Stomach smooth muscle (tissue), 2 donors: ENCODE data around the gene ADGRD1.

Experiments used
- H3K27ac ChIP-seq: one replicate; pipeline ENCODE4 v1.7.0; 2013; ENCODE audit warnings: mild to moderate bottlenecking, low read length, inconsistent platforms
- H3K27me3 ChIP-seq, 2 donors: one replicate each; pipeline ENCODE4 v1.7.0; 2013; ENCODE audit warnings: low read length in 2 of 2; ENCODE audit not compliant: insufficient read depth in 2 of 2, control insufficient read depth in 1 of 2
- H3K36me3 ChIP-seq, 2 donors: one replicate each; pipeline ENCODE4 v1.7.0; 2013; ENCODE audit warnings: low read length in 2 of 2; ENCODE audit not compliant: control insufficient read depth in 2 of 2, insufficient read depth in 2 of 2
- H3K4me1 ChIP-seq: one replicate; pipeline ENCODE4 v1.7.0; 2013; ENCODE audit warnings: low read length; ENCODE audit not compliant: control insufficient read depth, insufficient read depth
- H3K4me3 ChIP-seq, 2 donors: one replicate each; pipeline ENCODE4 v1.7.0; 2013; ENCODE audit warnings: low read length in 2 of 2
- H3K9ac ChIP-seq, 2 donors: one replicate each; pipeline ENCODE4 v1.7.0; 2013; ENCODE audit warnings: low read length in 2 of 2, mild to moderate bottlenecking in 1 of 2
- H3K9me3 ChIP-seq, 2 donors: one replicate each; pipeline ENCODE4 v1.7.0; 2013; ENCODE audit warnings: low read length in 2 of 2; ENCODE audit not compliant: control insufficient read depth in 2 of 2
- donor health status: healthy.
- donor health status: Pancreatic carcinoma.

Gene ADGRD1

GRCh38 chr12:131056626-131057025 is 102.9 kb downstream of the ADGRD1 start:
- Histone ChIP-seq H3K4me3 (no peak overlapping the region), H3K4me1 (peaks cover 6% of the 10 kb centered on the region), H3K27me3 (no peaks in the 10 kb centered on the region), H3K9ac (no peak overlapping the region), H3K36me3 (no peaks in the 10 kb centered on the region), H3K9me3 (peaks cover 0 to 5% of the 10 kb centered on the region in 2 donors), H3K27ac (no peak overlapping the region)

GRCh38 chr12:131057211-131057721 is 103.6 kb downstream of the ADGRD1 start:
- H3K9ac ChIP-seq: no peak overlapping the region
- no peak overlapping the region for H3K4me3 ChIP-seq
- H3K27ac ChIP-seq: no peak overlapping the region
- H3K4me1 ChIP-seq: peaks cover 6% of the 10 kb centered on the region
- H3K9me3 ChIP-seq: peaks cover 0 to 5% of the 10 kb centered on the region in 2 donors
- no peaks in the 10 kb centered on the region for H3K36me3 ChIP-seq
- no peaks in the 10 kb centered on the region for H3K27me3 ChIP-seq

GRCh38 chr12:131057722-131058515 is 104.2 kb downstream of the ADGRD1 start:
- Histone ChIP-seq H3K9me3 (peaks cover 0 to 5% of the 10 kb centered on the region in 2 donors), H3K36me3 (no peaks in the 10 kb centered on the region), H3K9ac (no peak overlapping the region), H3K27ac (no peak overlapping the region), H3K4me3 (no peak overlapping the region), H3K4me1 (peaks cover 6% of the 10 kb centered on the region), H3K27me3 (no peaks in the 10 kb centered on the region)

GRCh38 chr12:131058700-131059099 is 105.0 kb downstream of the ADGRD1 start:
- Histone ChIP-seq H3K9me3 (peaks cover 0 to 5% of the 10 kb centered on the region in 2 donors), H3K4me1 (peaks cover 6% of the 10 kb centered on the region), H3K27me3 (no peaks in the 10 kb centered on the region), H3K9ac (no peak overlapping the region), H3K27ac (no peak overlapping the region), H3K4me3 (no peak overlapping the region), H3K36me3 (no peaks in the 10 kb centered on the region)

GRCh38 chr12:131060011-131060703 is 106.5 kb downstream of the ADGRD1 start:
- H3K9ac ChIP-seq: no peak overlapping the region
- H3K9me3 ChIP-seq: peaks cover 0 to 5% of the 10 kb centered on the region in 2 donors
- no peak overlapping the region for H3K27ac ChIP-seq
- no peak overlapping the region for H3K4me3 ChIP-seq
- peaks cover 3% of the 10 kb centered on the region for H3K4me1 ChIP-seq
- H3K27me3 ChIP-seq: no peaks in the 10 kb centered on the region
- H3K36me3 ChIP-seq: no peaks in the 10 kb centered on the region

GRCh38 chr12:131061041-131061806 is 107.5 kb downstream of the ADGRD1 start:
- no peaks in the 10 kb centered on the region for H3K27me3 ChIP-seq

GRCh38 chr12:131063413-131063812 is 109.7 kb downstream of the ADGRD1 start:
- no peaks in the 10 kb centered on the region for H3K27me3 ChIP-seq
- H3K27ac ChIP-seq: no peak overlapping the region
- peaks cover 18% of the 10 kb centered on the region for H3K4me1 ChIP-seq
- H3K9me3 ChIP-seq: peaks cover 0 to 5% of the 10 kb centered on the region in 2 donors
- H3K36me3 ChIP-seq: no peaks in the 10 kb centered on the region
- H3K4me3 ChIP-seq: no peak overlapping the region
- H3K9ac ChIP-seq: no peak overlapping the region

More at GRCh38 chr12:131061041-131061806, 107.5 kb downstream of the ADGRD1 start:
- no peaks in the 10 kb centered on the region for H3K36me3 ChIP-seq
- H3K9ac ChIP-seq: no peak overlapping the region
- peaks cover 0 to 5% of the 10 kb centered on the region in 2 donors for H3K9me3 ChIP-seq
- H3K4me3 ChIP-seq: no peak overlapping the region
- peaks cover under 1% of the 10 kb centered on the region for H3K4me1 ChIP-seq
- no peak overlapping the region for H3K27ac ChIP-seq

- Histone ChIP-seq H3K36me3 (no peaks in the 10 kb centered on the region), H3K9ac (no peak overlapping the region), H3K27me3 (no peaks in the 10 kb centered on the region), H3K4me3 (no peak overlapping the region), H3K4me1 (peaks cover 21% of the 10 kb centered on the region), H3K9me3 (peaks cover 0 to 5% of the 10 kb centered on the region in 2 donors), H3K27ac (no peak overlapping the region)
These were observed 110.3 kb downstream of the ADGRD1 start for GRCh38 chr12:131063960-131064359.

GRCh38 chr12:131065279-131065678 is 111.6 kb downstream of the ADGRD1 start:
- H3K9me3 ChIP-seq: peaks cover 0 to 5% of the 10 kb centered on the region in 2 donors
- H3K27ac ChIP-seq: no peak overlapping the region
- H3K4me1 ChIP-seq: peaks cover 28% of the 10 kb centered on the region
- H3K36me3 ChIP-seq: no peaks in the 10 kb centered on the region
- no peak overlapping the region for H3K4me3 ChIP-seq
- no peak overlapping the region for H3K9ac ChIP-seq
- no peaks in the 10 kb centered on the region for H3K27me3 ChIP-seq

- Histone ChIP-seq H3K4me1 (peaks cover 28% of the 10 kb centered on the region), H3K27ac (no peak overlapping the region), H3K36me3 (no peaks in the 10 kb centered on the region)
These were observed 112.1 kb downstream of the ADGRD1 start for GRCh38 chr12:131065801-131066200.

More at GRCh38 chr12:131065801-131066200, 112.1 kb downstream of the ADGRD1 start:
- Histone ChIP-seq H3K9ac (no peak overlapping the region), H3K27me3 (no peaks in the 10 kb centered on the region), H3K4me3 (no peak overlapping the region), H3K9me3 (peaks cover 0 to 5% of the 10 kb centered on the region in 2 donors)
